NOMO-1 treated with dmso at 0.1 percent for 144 hours (cell line): Measurements from ENCODE around the gene PKD1.

Experiments
- DNase-seq: peaks from one replicate; lab custom pipeline; 2025; ENCODE audit not compliant: unreplicated experiment; lab: John Stamatoyannopoulos, UW

The PKD1 gene

GRCh38 chr16:2078691-2079090, 57.0 kb downstream of the PKD1 start:
- no peak for DNase-seq

- DNase-seq = no peak
These were observed 57.6 kb downstream of the PKD1 start for GRCh38 chr16:2078096-2078495.

- no peak for DNase-seq
These were observed 58.0 kb downstream of the PKD1 start for GRCh38 chr16:2077696-2078095.

- DNase-seq = no peak
These were observed 58.7 kb downstream of the PKD1 start for GRCh38 chr16:2077016-2077415.

DNA sequence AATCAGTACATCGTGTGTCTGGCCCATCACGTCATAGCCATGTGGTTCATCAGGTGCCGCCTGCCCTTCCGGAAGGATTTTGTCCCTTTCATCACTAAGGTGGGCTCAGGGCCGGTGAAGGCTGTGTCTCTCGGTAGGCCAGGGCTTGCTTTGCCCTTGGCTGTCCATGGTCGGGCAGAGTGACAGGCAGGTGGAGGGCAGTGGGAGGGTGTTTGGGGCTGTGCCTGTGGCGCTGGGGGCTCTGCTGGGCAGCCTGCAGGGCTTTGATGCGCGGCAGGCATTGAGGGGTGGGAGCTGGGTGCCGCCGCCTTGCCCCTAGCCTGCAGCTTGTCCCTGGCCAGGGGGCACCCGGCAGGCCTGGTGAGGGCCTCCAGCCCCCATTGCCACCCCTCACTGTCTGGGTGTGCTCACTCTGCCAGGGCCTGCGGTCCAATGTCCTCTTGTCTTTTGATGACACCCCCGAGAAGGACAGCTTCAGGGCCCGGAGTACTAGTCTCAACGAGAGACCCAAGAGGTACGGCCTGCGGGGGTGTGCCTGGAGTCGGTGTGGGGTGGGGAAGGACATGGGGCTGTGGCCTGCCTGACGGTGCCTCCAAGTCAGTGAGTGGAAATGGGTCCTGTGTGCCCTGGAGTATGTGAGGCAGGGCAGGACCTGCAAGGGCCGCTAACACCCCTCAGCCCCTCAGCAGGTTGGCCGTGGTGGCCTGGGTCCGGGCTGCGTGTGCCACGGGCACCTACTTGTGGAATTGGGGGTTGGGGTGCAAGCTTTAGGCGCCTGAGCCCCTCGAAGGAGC, 59.4 kb downstream of the PKD1 start:
- DNase-seq = no peak

- no peak for DNase-seq
These were observed 60.1 kb downstream of the PKD1 start for GRCh38 chr16:2075631-2076030.

GRCh38 chr16:2074071-2074470, 61.6 kb downstream of the PKD1 start:
- DNase-seq = no peak

DNA sequence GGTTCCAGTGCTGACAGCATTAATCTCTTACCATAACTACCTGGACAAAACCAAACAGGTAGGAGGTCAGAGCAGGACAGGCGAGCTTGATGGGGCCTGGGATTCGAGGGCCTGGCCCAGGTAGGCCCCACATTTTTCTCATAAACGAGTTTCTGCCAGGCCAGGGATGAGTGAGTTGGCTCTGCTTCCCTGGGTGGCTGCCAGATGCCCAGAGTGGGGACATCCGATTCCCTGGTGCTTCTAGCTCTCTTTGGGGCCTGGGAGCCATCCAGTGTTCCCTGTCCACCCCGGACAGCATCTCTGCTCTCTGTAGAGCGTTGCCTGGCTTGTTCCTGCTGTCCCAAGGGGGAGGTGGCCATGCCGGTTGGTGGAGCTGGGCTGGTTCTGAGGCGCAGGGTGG, 62.8 kb downstream of the PKD1 start:
- DNase-seq = no peak

GRCh38 chr16:2071454-2072202, 64.1 kb downstream of the PKD1 start:
- DNase-seq = no peak

- DNase-seq = no peak
These were observed 64.9 kb downstream of the PKD1 start for GRCh38 chr16:2070576-2071453.

GRCh38 chr16:2066139-2066538, 69.6 kb downstream of the PKD1 start:
- no peak for DNase-seq

- DNase-seq = no peak
These were observed 71.2 kb downstream of the PKD1 start for GRCh38 chr16:2064368-2064945.

DNA sequence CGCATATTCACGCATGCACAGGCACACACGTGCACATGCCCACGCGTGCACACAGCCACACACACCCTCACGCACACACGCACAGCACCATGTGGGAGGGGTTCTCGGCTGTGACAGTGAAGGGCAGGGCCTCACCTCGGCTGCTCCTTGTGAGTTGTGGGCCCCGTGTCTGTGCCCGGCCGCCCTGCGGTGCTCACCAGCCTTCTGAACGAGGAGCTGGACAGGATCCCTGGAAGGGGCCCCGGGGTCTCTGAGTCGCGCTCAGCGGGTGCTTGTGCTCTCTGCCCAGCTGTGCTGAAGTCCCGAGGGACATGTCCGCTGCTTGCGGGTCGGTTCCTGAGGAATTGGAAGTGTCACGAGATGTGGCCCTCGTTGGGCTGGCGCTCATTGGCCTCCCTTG, 71.8 kb downstream of the PKD1 start:
- DNase-seq = no peak

- DNase-seq = no peak
These were observed 72.9 kb downstream of the PKD1 start for GRCh38 chr16:2062801-2063200.

GRCh38 chr16:2061526-2061925, 74.2 kb downstream of the PKD1 start:
- DNase-seq = no peak

DNA sequence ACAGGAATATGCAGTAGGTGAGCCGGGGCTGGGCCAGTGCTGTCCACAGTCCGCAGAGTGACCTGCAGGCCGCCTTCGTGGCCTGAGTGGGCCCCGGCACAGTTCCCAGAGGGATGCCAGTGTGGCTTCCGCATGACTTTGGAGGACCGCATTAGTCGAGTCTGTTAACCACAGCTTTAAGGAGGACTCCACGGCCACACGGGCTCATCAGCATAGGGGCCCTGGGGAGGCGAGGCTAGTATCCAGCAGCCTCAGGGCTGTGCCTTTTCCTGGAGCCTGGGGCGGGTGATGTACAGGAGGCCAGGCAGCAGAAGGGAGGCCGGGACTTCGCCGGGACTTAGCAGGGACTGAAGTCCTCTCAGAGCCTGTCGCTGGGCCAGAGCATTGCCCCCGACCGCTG, 74.7 kb downstream of the PKD1 start:
- no peak for DNase-seq

GRCh38 chr16:2060346-2060745, 75.4 kb downstream of the PKD1 start:
- no peak for DNase-seq

DNA sequence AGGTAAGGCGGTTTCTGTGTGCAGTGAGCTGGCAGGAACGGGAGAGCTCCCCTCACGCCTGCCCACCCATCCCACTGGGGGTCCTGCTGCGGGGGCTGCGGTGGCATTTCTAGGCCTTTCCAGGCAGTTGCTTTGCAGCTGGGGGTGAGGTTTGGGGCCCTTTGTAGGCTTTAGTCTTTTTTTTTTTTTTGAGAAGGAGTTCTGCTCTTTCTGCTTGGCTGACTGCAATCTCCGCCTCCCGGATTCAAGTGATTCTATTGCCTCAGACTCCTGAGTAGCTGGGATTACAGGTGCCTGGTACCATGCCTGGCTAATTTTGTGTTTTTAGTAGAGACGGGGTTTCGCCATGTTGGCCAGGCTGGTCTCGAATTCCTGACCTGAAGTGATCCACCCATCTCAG, 76.8 kb downstream of the PKD1 start:
- DNase-seq = no peak

GRCh38 chr16:2058420-2058819, 77.3 kb downstream of the PKD1 start:
- DNase-seq = no peak

DNA sequence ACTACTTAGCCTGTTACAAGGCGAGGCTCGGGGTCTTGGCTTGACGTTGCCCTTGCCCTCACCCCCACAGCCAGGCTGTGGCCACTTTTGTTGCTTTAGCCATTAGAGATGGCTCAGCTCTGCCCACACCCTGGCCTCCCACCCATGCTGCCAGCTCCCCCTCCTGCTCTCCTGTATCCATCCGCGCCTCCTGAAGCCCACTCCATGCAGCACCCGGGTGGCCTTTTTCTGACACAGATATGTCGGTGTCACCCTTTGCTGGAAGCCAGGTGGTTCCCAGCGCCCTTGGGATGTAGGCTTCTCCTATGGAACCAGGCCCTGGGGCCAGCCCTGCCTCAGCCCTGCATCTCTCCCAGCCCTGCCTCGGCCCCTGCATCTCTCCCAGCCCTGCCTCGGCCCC, 78.3 kb downstream of the PKD1 start:
- DNase-seq = no peak

DNA sequence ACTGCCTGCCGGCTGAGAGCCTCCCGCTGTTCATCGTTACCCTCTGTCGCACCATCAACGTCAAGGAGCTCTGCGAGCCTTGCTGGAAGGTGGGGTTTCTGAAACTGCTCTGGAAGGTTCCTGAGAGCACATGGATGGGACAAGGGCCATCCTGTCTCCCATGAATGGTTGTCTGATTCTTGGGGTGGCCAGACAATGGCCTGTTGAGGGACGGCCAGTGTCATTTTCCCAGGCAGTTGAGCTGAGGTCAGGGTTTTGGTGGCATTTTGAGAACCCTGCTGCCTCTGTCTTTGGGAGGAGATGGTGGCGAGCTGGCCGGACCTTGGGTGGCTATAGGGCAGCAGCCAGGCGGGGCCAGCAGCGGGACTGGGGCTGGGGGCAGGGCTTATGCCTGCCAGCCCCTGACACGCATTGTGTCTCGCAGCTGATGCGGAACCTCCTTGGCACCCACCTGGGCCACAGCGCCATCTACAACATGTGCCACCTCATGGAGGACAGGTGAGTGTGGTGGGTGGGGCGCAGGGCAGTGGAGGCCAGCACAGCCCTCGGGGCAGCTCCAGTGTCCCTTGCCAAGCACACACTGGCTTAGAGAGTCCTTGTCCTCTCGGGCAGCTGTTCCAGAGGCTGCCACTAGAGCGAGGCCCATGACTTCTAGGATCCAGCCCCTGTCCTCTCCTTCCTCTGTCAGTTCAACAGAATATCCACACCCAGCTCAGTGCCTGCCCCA, 78.9 kb downstream of the PKD1 start:
- DNase-seq = no peak
